K562 (cell line): Measurements from ENCODE around the gene ERVFRD-1. TPM values are rescaled to one million over a fixed set of nuclear protein-coding genes. Genes with fewer than 3 reads are reported as not detected.

Source experiments
- ATAC-seq: fragments of 200-7000 bp; cut with Tn5 transposase; 3 replicates; pipeline ENCODE4 v1.9.1; 2020; ENCODE audit warnings: moderate library complexity
- BruUV-seq: library from RNA; stranded (reverse); fragments of 400-500 nt; replicated peaks from 2 replicates; lab custom pipeline; 2021; lab: Mats Ljungman, UMichigan
- CTCF ChIA-PET: fragments of 300-600 bp; formaldehyde crosslinking; extraction: SDS; loops from one replicate; lab custom pipeline; 2021; ENCODE audit warnings: low intra/inter-chr PET ratio; lab: Yijun Ruan, JAX
- POLR2A ChIA-PET: fragments of 300-600, 350-650 bp; sonication (Branson Sonifier 250); formaldehyde crosslinking; extraction: SDS; loops from one replicate; lab custom pipeline; 2021; ENCODE audit warnings: antibody characterized with exemption, inconsistent platforms; lab: Yijun Ruan, JAX
- DNase-seq, 4 experiments: peaks; one replicate each; pipeline versions ENCODE4 v3.0.0 to v3.0.0-alpha.2; 2011 to 2018; ENCODE audit warnings: low spot score in 3 of 4, mixed read lengths in 3 of 4; ENCODE audit errors: extremely low read depth in 1 of 4
- FAIRE-seq: peaks from 2 replicates; lab custom pipeline; 2011; peaks lifted over from hg19 to GRCh38; lab: Jason Lieb, UNC
- H2AFZ ChIP-seq: 2 replicates; pipeline ENCODE4 v1.6.0; 2011; ENCODE audit warnings: low read depth, low read length, control low read depth, inconsistent platforms
- H3K27ac ChIP-seq: fragments of 200-600 bp; 3 replicates; pipeline ENCODE4 v1.8.0; 2011; ENCODE audit warnings: low read depth, mild to moderate bottlenecking, control low read depth, inconsistent platforms, low read length, moderate library complexity, mixed read lengths; ENCODE audit errors: extremely low read depth
- H3K27me3 ChIP-seq, 2 experiments: fragments of 300-600 bp in 1 of 2; 2 replicates in 1 of 2; 3 replicates in 1 of 2; pipeline versions ENCODE4 v1.6.0 to v1.8.0; 2011; ENCODE audit warnings: inconsistent platforms in 2 of 2, low read length in 2 of 2, mild to moderate bottlenecking in 1 of 2, mixed read lengths in 1 of 2, moderate library complexity in 1 of 2; ENCODE audit not compliant: control insufficient read depth in 2 of 2, insufficient read depth in 2 of 2
- H3K36me3 ChIP-seq: fragments of 300-600 bp; 3 replicates; pipeline ENCODE4 v1.8.0; 2011; ENCODE audit warnings: mild to moderate bottlenecking, low read length, inconsistent platforms; ENCODE audit not compliant: control insufficient read depth, insufficient read depth
- H3K4me1 ChIP-seq, 2 experiments: fragments of 200-600 bp in 1 of 2; replicated peaks in 1 of 2; 2 replicates in 1 of 2; 3 replicates in 1 of 2; pipeline versions ENCODE4 v1.5.1 to v1.8.0; 2011; ENCODE audit warnings: inconsistent platforms in 2 of 2, low read length in 2 of 2, mild to moderate bottlenecking in 1 of 2, mixed read lengths in 1 of 2, moderate library complexity in 1 of 2; ENCODE audit not compliant: control insufficient read depth in 2 of 2, insufficient read depth in 2 of 2
- H3K4me2 ChIP-seq: 2 replicates; pipeline ENCODE4 v1.6.1; 2011; ENCODE audit warnings: low read length, control low read depth, inconsistent platforms, mixed read lengths; ENCODE audit not compliant: insufficient read depth
- H3K4me3 ChIP-seq: fragments of 200-600 bp; sonication (generic), shearing (Covaris generic); 2 replicates; pipeline ENCODE4 v1.5.1; 2016; ENCODE audit warnings: control low read depth, inconsistent platforms
- H3K79me2 ChIP-seq: fragments of 200-600 bp; 3 replicates; pipeline ENCODE4 v1.8.0; 2011; ENCODE audit warnings: low read length, inconsistent platforms; ENCODE audit not compliant: control insufficient read depth, insufficient read depth
- H3K9ac ChIP-seq, 2 experiments: 2 replicates each; pipeline versions ENCODE4 v1.6.0 to v1.6.1; 2011; ENCODE audit warnings: low read depth in 2 of 2, low read length in 2 of 2, control low read depth in 1 of 2, inconsistent platforms in 1 of 2, mild to moderate bottlenecking in 1 of 2, mixed read lengths in 1 of 2; ENCODE audit not compliant: insufficient read depth in 1 of 2
- H3K9me1 ChIP-seq: one replicate; pipeline ENCODE4 v1.6.0; 2011; ENCODE audit warnings: inconsistent platforms, mild to moderate bottlenecking, low read length, moderate library complexity; ENCODE audit not compliant: control insufficient read depth, insufficient read depth
- H3K9me3 ChIP-seq: replicated peaks from 2 replicates; pipeline ENCODE4 v1.5.1; 2011; ENCODE audit warnings: low read depth, low read length, inconsistent platforms; ENCODE audit not compliant: control insufficient read depth, insufficient read depth
- H4K20me1 ChIP-seq: replicated peaks from 2 replicates; pipeline ENCODE4 v1.6.1; 2011; ENCODE audit warnings: low read length, inconsistent platforms, mixed read lengths; ENCODE audit not compliant: control insufficient read depth, insufficient read depth
- HMBOX1 ChIP-seq: sonication (generic); IDR thresholded peaks from 2 replicates; pipeline ENCODE4 v1.6.1; 2016
- ZNF124 ChIP-seq: sonication (generic); formaldehyde crosslinking; IDR thresholded peaks from 2 replicates; pipeline ENCODE4 v1.8.1; 2022; ENCODE audit warnings: missing genetic modification reagents
- WGBS: fragments of 100-300 bp; shearing (Covaris generic); methylation state at CpG from one replicate; pipeline ENCODE4 v1.1.6; 2016; ENCODE audit warnings: low coverage, mixed read lengths; ENCODE audit not compliant: insufficient coverage; ENCODE audit errors: missing lambda C conversion rate; 5-methylcytosine and 5-hydroxymethylcytosine counted together
- in situ Hi-C: fragments of 300-500 bp; cut with MboI; formaldehyde crosslinking; loops from 4 replicates; pipeline ENCODE4 v1.15.0; 2018; ENCODE audit warnings: inconsistent platforms, mixed read lengths
- intact Hi-C: fragments of 100-400 bp; cut with micrococcal nuclease; formaldehyde crosslinking; loops from 2 replicates; pipeline ENCODE4 v1.14.2; 2022
- polyA plus RNA-seq, 8 experiments: library from polyadenylated mRNA; depleted of rRNA in 4 of 8; stranded (reverse) in 5 of 8; unstranded in 3 of 8; fragments of >200 nt; fragmentation: Nextera tagmentation in 2 of 8; fragmentation: Illumina TruSeq in 1 of 8; extraction: Ambion mirVana in 2 of 8; extraction: Trizol in 1 of 8; gene quantifications; 2 replicates each; pipeline versions ENCODE4 v1.2.1 to v1.2.3, GENCODE V29; 2011 to 2014; ENCODE audit warnings: inconsistent platforms in 1 of 8, missing spikeins in 1 of 8
- total RNA-seq, 7 experiments: library from RNA; depleted of rRNA in 6 of 7; stranded (reverse); fragments of >200 nt in 6 of 7; fragmentation: Illumina TruSeq in 2 of 7; extraction: Trizol in 2 of 7; gene quantifications; 2 replicates each; pipeline versions ENCODE4 v1.2.1 to v1.2.3, GENCODE V29; 2011 to 2021; ENCODE audit warnings: low replicate concordance in 1 of 7
- TF ChIP-seq, protein P1 (sequence below): fragments of 250-450 bp; sonication (Bioruptor Pico); IDR thresholded peaks from 2 replicates; pipeline ENCODE4 v1.4.0; 2020; ENCODE audit warnings: borderline replicate concordance

Gene ERVFRD-1
- total and polyA plus RNA-seq, 9 of the 15 experiments (the other 6 are each of a cell fraction or from before 2014, with no cell fraction given) = 0.05 to 0.14 (median 0.09) TPM; not detected in 2

GRCh38 chr6:11140056-11140455 lies 28.5 kb upstream of the ERVFRD-1 start:
- ChIA-PET POLR2A (no interaction called here), CTCF (no interaction called here)
- in situ Hi-C loops = no loop called here
- Histone ChIP-seq H3K9me1 (no peaks in the 10 kb centered on the region), H3K27ac (no peak overlapping the region), H2AFZ (no peak overlapping the region), H3K9me3 (no peaks in the 10 kb centered on the region), H3K4me2 (no peak overlapping the region), H4K20me1 (no peaks in the 10 kb centered on the region), H3K79me2 (no peaks in the 10 kb centered on the region), H3K36me3 (peaks cover 11% of the 10 kb centered on the region), H3K27me3 (no peaks in the 10 kb centered on the region), H3K4me1 (peaks cover 0 to 8% of the 10 kb centered on the region in 2 experiments; a peak in 3 of 5 replicates)
- ATAC-seq (no peak), DNase-seq (no peak), FAIRE-seq (no peak)
- intact Hi-C loops = loop anchor here (5.0 to 10.0 kb wide), 3 partner anchors 43 to 185 kb away; partner anchors contain the start of gene NEDD9
- 13% methylated on average over 3 of the region's 3 CpGs for WGBS
- TF ChIP-seq, protein P1, sequence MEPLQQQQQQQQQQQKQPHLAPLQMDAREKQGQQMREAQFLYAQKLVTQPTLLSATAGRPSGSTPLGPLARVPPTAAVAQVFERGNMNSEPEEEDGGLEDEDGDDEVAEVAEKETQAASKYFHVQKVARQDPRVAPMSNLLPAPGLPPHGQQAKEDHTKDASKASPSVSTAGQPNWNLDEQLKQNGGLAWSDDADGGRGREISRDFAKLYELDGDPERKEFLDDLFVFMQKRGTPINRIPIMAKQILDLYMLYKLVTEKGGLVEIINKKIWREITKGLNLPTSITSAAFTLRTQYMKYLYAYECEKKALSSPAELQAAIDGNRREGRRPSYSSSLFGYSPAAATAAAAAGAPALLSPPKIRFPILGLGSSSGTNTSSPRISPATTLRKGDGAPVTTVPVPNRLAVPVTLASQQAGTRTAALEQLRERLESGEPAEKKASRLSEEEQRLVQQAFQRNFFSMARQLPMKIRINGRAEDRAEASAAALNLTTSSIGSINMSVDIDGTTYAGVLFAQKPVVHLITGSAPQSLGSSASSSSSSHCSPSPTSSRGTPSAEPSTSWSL = no peak
- peak; percentile 22; the same call in 1 of the 2 replicates for TF ChIP-seq HMBOX1
- no peak for TF ChIP-seq ZNF124 (CRISPR knock-in tag)
- TF ChIP-seq, all 486 proteins: peak for 1
- H3K9ac ChIP-seq = no peak overlapping the region
- no TSS peak for BruUV-seq
- no peak overlapping the region for H3K4me3 ChIP-seq
